Measurements from ENCODE around the gene HS1BP3. TPM values are rescaled to one million over a fixed set of nuclear protein-coding genes. Genes with fewer than 3 reads are reported as not detected.

HS1BP3 gene
- total and polyA plus RNA-seq, 12 donors: 23.7 to 50.1 (median 40.5) TPM

DNA sequence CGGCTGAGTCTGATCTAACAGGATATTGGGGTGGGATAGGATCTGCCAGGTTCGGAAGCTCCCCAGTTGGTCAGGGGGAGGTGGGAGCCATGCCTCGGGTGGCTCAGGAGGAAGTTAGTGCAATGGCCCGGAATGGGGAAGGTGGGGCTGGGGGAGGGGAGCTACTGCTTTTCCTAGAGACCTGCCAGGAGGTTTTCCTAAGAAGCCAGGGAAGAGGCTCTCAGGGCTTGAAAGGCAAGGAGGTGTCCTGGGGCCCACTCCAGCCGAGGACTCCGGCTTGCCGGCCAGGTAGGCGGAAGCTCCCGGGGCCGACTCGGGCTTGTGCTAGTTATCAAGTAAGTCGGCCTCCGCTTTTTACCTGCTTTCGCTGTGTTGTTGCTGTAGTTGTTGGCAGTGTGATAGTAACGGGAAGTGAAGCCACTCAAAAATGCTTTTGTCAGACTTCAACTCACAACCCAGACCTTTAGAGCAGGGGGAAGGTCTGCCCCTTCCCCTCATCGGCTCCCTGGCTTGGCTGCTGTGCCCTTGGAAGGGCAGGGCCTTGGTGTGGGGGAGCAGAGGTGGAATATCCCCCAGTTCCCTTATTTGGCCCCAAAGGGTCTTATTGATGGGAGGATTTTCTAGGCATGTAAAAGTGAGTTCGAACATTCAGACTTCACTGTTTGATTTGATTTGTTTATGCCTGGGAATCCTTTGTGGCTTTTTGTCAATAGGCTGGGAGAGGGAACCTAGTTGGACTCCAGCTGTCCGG lies 21.5 kb upstream of the HS1BP3 start:
- H3K4me3 ChIP-seq: no peak overlapping the region
- H3K36me3 ChIP-seq (replicated peaks in 1 of 2): no peaks in the 10 kb centered on the region
- intact Hi-C loops (cut with DNase I): no loop called here
- WGBS, 4 donors: 56 to 66% (median 63%) methylated on average over 18 of the region's 18 CpGs
- peak in 1 of 7 donors; percentile 5 for DNase-seq
- no peak for TF ChIP-seq POLR2A (IDR thresholded peaks at IDR 0.05)
- TF ChIP-seq, protein P1, sequence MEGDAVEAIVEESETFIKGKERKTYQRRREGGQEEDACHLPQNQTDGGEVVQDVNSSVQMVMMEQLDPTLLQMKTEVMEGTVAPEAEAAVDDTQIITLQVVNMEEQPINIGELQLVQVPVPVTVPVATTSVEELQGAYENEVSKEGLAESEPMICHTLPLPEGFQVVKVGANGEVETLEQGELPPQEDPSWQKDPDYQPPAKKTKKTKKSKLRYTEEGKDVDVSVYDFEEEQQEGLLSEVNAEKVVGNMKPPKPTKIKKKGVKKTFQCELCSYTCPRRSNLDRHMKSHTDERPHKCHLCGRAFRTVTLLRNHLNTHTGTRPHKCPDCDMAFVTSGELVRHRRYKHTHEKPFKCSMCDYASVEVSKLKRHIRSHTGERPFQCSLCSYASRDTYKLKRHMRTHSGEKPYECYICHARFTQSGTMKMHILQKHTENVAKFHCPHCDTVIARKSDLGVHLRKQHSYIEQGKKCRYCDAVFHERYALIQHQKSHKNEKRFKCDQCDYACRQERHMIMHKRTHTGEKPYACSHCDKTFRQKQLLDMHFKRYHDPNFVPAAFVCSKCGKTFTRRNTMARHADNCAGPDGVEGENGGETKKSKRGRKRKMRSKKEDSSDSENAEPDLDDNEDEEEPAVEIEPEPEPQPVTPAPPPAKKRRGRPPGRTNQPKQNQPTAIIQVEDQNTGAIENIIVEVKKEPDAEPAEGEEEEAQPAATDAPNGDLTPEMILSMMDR (IDR thresholded peaks at IDR 0.05): no peak
- H3K9me3 ChIP-seq (replicated peaks in 1 of 3): no peaks in the 10 kb centered on the region
- no peak overlapping the region for H3K27ac ChIP-seq
- peaks cover 47% of the 10 kb centered on the region for H3K27me3 ChIP-seq
- H3K4me1 ChIP-seq (replicated peaks in 1 of 2): peaks cover 9% of the 10 kb centered on the region in 2 donors

DNA sequence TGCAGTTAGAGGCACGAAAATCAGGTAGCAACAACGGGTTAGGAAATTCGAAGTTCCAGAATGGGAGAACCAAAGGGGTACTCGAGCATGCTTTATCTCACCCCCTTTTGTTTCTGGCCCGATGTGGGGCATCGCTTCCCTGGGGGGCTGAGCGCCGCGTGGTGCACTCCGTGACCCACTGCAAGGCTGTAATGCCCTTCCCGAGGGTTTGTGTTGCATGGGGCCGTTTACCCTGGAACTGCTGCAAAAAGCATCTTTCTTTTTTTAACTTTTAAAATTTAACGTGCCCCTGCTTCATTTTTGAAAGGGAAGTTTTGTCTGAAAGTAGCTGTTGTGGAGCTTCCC lies 20.8 kb upstream of the HS1BP3 start:
- H3K9me3 ChIP-seq (replicated peaks in 1 of 3): no peaks in the 10 kb centered on the region
- no peak for DNase-seq
- peaks cover 47% of the 10 kb centered on the region for H3K27me3 ChIP-seq
- H3K27ac ChIP-seq: no peak overlapping the region
- intact Hi-C loops (cut with DNase I): no loop called here
- WGBS, 4 donors: 22 to 61% (median 43%) methylated on average over 13 of the region's 13 CpGs
- H3K36me3 ChIP-seq (replicated peaks in 1 of 2): no peaks in the 10 kb centered on the region
- peaks cover 9 to 11% of the 10 kb centered on the region in 2 donors for H3K4me1 ChIP-seq (replicated peaks in 1 of 2)
- H3K4me3 ChIP-seq: no peak overlapping the region
- no peak for TF ChIP-seq POLR2A (IDR thresholded peaks at IDR 0.05)
- TF ChIP-seq, protein P1 (IDR thresholded peaks at IDR 0.05): no peak

DNA sequence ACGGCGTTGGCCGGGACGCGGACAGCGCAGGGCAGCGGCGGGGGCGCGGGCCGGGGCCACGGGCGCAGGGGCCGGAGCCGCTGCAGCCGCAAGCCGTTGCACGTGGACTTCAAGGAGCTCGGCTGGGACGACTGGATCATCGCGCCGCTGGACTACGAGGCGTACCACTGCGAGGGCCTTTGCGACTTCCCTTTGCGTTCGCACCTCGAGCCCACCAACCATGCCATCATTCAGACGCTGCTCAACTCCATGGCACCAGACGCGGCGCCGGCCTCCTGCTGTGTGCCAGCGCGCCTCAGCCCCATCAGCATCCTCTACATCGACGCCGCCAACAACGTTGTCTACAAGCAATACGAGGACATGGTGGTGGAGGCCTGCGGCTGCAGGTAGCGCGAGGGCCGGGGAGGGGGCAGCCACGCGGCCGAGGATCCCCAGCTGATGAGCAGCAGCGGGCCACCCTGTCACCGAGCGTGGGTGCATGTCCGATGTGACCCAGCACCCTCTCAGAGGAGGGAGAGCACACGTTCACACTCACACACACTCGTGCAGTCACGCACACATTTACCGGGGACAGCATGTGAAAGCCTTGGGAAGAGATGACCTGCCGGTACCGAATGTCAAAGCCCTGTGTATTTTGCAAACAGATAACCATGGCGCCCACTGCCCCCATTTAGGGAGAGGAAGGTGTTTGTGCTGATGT lies 20.3 kb upstream of the HS1BP3 start:
- intact Hi-C loops (cut with DNase I): no loop called here
- TF ChIP-seq, protein P1 (IDR thresholded peaks at IDR 0.05): no peak
- no peak for TF ChIP-seq POLR2A (IDR thresholded peaks at IDR 0.05)
- Histone ChIP-seq H3K36me3 (replicated peaks in 1 of 2) (no peaks in the 10 kb centered on the region), H3K4me3 (no peak overlapping the region), H3K9me3 (replicated peaks in 1 of 3) (no peaks in the 10 kb centered on the region), H3K27me3 (peaks cover 51% of the 10 kb centered on the region), H3K27ac (no peak overlapping the region), H3K4me1 (replicated peaks in 1 of 2) (peaks cover 13 to 16% of the 10 kb centered on the region in 2 donors)
- peak in 1 of 7 donors; percentile 4 for DNase-seq
- 41 to 77% (median 43%) methylated on average over 30 to 60 of the region's 60 CpGs for WGBS, 4 donors

DNA sequence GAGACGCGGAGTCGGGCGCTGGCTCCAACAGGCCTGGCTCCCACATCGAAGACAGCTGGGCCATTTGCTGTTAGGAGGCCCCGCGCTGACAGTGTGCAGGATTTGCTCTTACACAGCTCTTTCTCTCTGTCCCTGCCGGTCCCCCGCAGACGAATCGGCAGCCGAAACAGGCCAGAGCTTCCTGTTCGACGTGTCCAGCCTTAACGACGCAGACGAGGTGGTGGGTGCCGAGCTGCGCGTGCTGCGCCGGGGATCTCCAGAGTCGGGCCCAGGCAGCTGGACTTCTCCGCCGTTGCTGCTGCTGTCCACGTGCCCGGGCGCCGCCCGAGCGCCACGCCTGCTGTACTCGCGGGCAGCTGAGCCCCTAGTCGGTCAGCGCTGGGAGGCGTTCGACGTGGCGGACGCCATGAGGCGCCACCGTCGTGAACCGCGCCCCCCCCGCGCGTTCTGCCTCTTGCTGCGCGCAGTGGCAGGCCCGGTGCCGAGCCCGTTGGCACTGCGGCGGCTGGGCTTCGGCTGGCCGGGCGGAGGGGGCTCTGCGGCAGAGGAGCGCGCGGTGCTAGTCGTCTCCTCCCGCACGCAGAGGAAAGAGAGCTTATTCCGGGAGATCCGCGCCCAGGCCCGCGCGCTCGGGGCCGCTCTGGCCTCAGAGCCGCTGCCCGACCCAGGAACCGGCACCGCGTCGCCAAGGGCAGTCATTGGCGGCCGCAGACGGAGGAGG lies 19.6 kb upstream of the HS1BP3 start:
- Histone ChIP-seq H3K4me3 (no peak overlapping the region), H3K36me3 (replicated peaks in 1 of 2) (no peaks in the 10 kb centered on the region), H3K27ac (no peak overlapping the region), H3K27me3 (peaks cover 58% of the 10 kb centered on the region), H3K9me3 (replicated peaks in 1 of 3) (no peaks in the 10 kb centered on the region), H3K4me1 (replicated peaks in 1 of 2) (peaks cover 21 to 24% of the 10 kb centered on the region in 2 donors)
- DNase-seq: peak in 1 of 7 donors; percentile 4
- WGBS, 4 donors: 46 to 63% (median 47%) methylated on average over 10 to 83 of the region's 83 CpGs
- TF ChIP-seq, protein P1 (IDR thresholded peaks at IDR 0.05): no peak
- no peak for TF ChIP-seq POLR2A (IDR thresholded peaks at IDR 0.05)
- intact Hi-C loops (cut with DNase I): no loop called here
